Measurements from ENCODE around the gene E2F7.

GRCh38 chr12:77016606-77017005, 48.8 kb downstream of the E2F7 start:
- TF ChIP-seq CTCF (conservative IDR thresholded peaks at IDR 0.05 in 1 of 2, IDR thresholded peaks at IDR 0.05 in 1 of 2; ENCODE audit: extremely low read depth in 1 of 2, insufficient read depth in 1 of 2, low read depth in 1 of 2, low read length in 2 of 2) (no peak), EZH2 (IDR thresholded peaks at IDR 0.05; ENCODE audit: borderline replicate concordance, low read length) (no peak)

Data from mammary epithelial cell (primary cell).